HG02623 (cell line): ENCODE data around the gene FAF2.

Source experiments
- ATAC-seq: cut with Tn5 transposase; IDR thresholded peaks from one replicate; pipeline ENCODE4 v1.9.1; 2021; ENCODE audit warnings: moderate library complexity; ENCODE audit not compliant: unreplicated experiment

FAF2 gene

GRCh38 chr5:176500511-176500910 is 52.3 kb downstream of the FAF2 start:
- ATAC-seq: no peak

GRCh38 chr5:176501333-176501732 is 53.1 kb downstream of the FAF2 start:
- ATAC-seq: no peak

GRCh38 chr5:176503496-176503895 is 55.3 kb downstream of the FAF2 start:
- no peak for ATAC-seq

GRCh38 chr5:176507911-176508310 is 59.7 kb downstream of the FAF2 start:
- no peak for ATAC-seq

GRCh38 chr5:176508603-176509002 is 60.4 kb downstream of the FAF2 start:
- no peak for ATAC-seq

- no peak for ATAC-seq
Measured at GRCh38 chr5:176513788-176514187, 65.6 kb downstream of the FAF2 start.

- ATAC-seq: no peak
Measured at GRCh38 chr5:176514244-176514950, 66.2 kb downstream of the FAF2 start.

- ATAC-seq: no peak
Measured at GRCh38 chr5:176515396-176515795, 67.2 kb downstream of the FAF2 start.

GRCh38 chr5:176517053-176517661 is 69.0 kb downstream of the FAF2 start:
- ATAC-seq: no peak

GRCh38 chr5:176519810-176520720 is 71.9 kb downstream of the FAF2 start:
- no peak for ATAC-seq

GRCh38 chr5:176521286-176521685 is 73.1 kb downstream of the FAF2 start:
- ATAC-seq: no peak

- no peak for ATAC-seq
Measured at GRCh38 chr5:176521699-176522263, 73.6 kb downstream of the FAF2 start.

GRCh38 chr5:176524138-176524537 is 76.0 kb downstream of the FAF2 start:
- no peak for ATAC-seq

- no peak for ATAC-seq
Measured at GRCh38 chr5:176524987-176525386, 76.8 kb downstream of the FAF2 start.

- no peak for ATAC-seq
Measured at GRCh38 chr5:176525677-176526076, 77.5 kb downstream of the FAF2 start.

- no peak for ATAC-seq
Measured at GRCh38 chr5:176526462-176526861, 78.3 kb downstream of the FAF2 start.

- ATAC-seq: no peak
Measured at GRCh38 chr5:176527246-176528222, 79.3 kb downstream of the FAF2 start.

- ATAC-seq: no peak
Measured at GRCh38 chr5:176528301-176528700, 80.1 kb downstream of the FAF2 start.

GRCh38 chr5:176528761-176529115 is 80.6 kb downstream of the FAF2 start:
- no peak for ATAC-seq

- no peak for ATAC-seq
Measured at GRCh38 chr5:176529116-176529740, 81.0 kb downstream of the FAF2 start.
